ENCODE measurements around the gene FAAP24.
A peak's percentile ranks its signal among the peaks of the same experiment; 100 is the strongest.
"Not testable (repeated sequence)": the region's sequence is repeated elsewhere in the genome, so short reads cannot be mapped to it uniquely, and the experiment has no call there.

Gene FAAP24

GRCh38 chr19:33000910-33001309, 28.9 kb downstream of the FAAP24 start:
- no peak for DNase-seq

DNA sequence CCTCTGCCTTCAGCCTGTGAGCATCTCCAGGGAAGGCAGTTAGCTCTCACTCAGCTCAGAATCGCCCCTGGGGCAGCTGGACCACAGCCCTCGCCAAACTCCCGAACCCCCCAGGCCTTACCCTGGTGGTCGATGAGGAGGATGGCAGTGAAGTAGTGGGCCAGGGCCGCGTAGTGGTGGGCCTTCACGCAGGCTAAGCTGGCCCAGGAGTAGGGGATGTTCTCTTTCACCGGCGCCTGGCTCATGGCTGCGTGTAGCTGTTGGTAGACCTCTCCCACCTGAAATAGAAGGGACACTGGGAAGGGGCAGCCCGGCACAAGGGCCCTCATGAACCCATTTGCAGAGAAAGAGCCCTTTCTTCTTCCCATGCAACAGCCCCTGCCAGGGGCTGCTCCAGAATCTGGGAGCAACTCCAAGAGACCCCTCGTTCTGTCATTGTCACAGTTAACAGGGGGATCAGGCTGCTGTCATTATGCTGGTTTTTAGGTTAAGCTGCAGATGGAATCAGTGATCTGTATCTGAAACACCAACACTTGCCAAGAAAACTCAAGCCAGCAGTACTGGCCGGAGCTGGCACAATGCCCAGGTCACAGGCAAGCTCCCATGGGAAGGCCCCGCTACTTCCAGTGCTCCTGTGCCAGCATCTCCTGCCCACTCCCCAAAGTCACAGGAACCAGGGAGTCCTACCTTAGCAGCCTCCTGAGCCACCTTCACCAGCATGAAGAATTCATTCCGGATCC, 30.3 kb downstream of the FAAP24 start:
- DNase-seq, result not testable (repeated sequence)

GRCh38 chr19:33003424-33004024, 31.5 kb downstream of the FAAP24 start:
- DNase-seq, result not testable (repeated sequence)

GRCh38 chr19:33005440-33005839, 33.4 kb downstream of the FAAP24 start:
- DNase-seq, result no peak

DNA sequence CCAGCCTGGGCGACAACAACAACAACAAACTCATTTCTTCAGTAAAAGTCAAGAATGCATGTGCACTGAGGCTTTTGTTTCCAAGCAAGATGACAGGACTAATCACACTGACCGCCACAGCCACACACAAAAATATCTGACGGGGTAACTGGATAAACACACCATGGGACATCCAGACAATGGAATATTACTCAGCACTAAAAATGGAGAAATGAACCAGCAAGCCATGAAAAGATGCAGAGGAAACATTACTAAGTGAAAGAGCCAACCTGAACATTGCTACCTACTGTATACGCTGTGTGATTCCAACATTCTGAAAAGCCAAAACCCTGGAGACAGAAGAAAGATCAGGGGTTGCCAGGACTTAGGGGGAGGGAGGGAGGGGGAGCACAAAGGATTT, 36.7 kb downstream of the FAAP24 start:
- no peak for DNase-seq

DNA sequence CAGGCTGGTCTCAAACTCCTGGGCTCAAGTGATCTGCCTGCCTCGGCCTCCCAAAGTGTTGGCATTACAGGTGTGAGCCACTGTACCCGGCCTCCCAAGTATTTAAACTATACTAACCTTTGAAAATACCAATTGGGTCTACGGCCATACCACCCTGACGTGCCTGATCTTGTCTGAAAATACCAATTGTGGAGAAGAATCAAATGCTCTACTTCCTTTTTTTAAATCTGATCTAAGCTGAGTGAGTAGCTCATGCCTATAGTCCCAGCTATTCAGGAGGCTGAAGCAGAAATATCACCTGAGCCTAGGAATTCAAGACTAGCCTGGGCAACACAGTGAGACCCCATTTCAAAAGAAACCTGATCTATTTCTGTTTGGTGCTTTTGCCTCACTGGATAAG, 38.8 kb downstream of the FAAP24 start:
- not testable (repeated sequence) for DNase-seq

GRCh38 chr19:33022472-33023116, 50.6 kb downstream of the FAAP24 start:
- DNase-seq, result peak; percentile 18 to 26

DNA sequence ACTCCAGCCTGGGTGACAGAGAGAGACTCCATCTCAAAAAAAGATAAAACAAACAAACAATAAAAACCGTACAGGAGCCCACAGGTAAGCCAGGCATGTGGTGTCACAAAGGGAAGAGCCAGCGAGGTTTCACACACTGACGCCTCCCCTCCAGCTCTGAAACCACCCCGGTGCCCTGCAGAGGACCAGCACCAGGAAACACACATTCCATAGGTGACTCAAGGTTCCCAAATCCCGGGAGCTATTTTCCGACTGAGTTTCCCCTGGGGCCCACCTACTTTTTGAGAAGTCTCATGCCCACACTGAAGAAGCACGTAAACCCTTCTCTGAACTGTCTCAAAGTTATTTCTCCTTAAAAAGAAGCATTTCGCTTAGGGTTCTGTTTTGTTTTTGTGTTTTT, 52.4 kb downstream of the FAAP24 start:
- no peak for DNase-seq

DNA sequence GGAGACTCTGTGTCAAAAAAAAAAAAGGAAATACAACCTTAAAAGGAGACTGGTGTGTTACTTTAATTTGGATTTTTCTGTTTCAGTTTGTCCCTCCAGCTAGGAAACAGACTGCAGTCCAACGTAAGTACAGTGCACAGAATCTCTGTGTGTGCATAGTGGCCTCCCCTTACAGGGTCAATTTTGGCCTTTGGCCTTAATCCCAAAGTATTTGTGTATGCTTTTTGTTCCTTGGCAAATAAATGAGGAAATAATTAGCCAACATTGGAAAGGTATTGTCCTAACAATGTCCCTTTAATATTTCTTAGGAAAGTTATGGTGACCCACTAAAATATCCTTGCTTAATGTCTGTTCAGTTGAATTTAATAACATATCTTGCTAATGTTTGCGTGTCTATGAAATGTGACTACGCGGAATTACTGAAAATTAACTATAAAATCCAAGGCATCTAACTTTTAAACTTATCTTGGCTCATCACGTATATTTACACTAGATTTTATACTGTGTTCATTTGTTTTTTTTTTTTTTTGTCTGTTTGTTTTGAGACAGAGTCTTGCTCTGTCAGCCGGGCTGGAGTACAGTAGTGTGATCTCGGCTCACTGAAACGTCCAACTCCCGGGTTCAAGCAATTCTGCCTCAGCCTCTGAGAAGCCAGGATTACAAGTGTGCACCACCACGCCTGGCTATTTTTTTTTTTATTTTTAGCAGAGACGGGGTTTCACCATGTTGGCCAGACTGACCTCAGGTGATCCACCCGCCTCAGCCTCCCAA, 53.6 kb downstream of the FAAP24 start:
- DNase-seq, result not testable (repeated sequence)

DNA sequence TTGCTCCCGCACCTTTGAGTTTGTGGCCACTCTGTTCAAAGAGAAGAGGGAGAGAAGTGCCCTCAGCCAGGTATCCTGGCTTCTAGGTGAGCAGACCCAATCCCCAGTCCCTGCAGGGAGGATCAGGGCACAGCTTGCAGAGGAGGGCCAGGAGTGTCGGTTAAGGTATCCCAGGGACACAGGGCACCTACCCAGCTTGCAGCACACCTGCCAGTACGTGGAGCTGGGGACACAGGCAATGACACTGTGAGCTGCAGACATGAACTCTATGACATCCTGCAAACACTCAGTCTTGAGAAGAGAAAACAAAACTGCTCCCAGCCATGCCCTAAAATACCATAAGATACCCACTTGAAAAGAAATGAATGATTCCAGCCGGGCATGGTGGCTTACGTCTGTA, 54.6 kb downstream of the FAAP24 start:
- DNase-seq, result not testable (repeated sequence)

Data from SHP77 (cell line).